Measurements from ENCODE around the gene TRIO. TPM values are rescaled to one million over a fixed set of nuclear protein-coding genes. Genes with fewer than 3 reads are reported as not detected.

TRIO gene
- total RNA-seq, 1 experiment from 2014 or later = 68.4 TPM

DNA sequence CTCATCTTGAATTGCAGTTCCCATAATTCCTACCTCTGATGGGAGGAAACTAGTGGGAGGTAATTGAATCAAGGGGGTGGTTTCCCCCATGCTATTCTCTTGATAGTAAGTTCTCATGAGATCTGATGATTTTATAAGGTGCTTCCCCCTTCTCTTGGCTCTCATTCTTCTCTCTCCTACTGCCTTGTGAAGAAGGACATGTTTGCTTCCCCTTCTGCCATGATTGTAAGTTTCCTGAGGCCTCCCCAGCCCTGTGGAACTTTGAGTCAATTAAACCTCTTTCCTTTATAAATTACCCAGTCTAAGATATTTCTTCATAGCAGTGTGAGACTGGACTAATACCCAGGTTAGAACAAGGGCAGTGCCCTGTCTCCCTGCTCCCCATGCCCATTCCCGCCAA lies 7.5 kb upstream of the TRIO start:
- ChIA-PET CTCF (no interaction called here), RAD21 (ENCODE audit: low non-redundant PET in 1 of 2, low total read pairs in 2 of 2, uncharacterized antibody in 2 of 2, unreplicated experiment in 2 of 2) (no interaction called here), POLR2A (no interaction called here)
- Histone ChIP-seq H3K4me2 (ENCODE audit: low read length) (no peak overlapping the region), H3K9me2 (ENCODE audit: insufficient read depth) (peaks cover 2% of the 10 kb centered on the region; the same call in 1 of the 2 replicates), H2AFZ (ENCODE audit: low read depth, low read length, poor library complexity, severe bottlenecking) (no peak overlapping the region), H3K4me3 (replicated peaks in 1 of 2; ENCODE audit: low read depth in 1 of 2, low read length in 2 of 2) (no peak overlapping the region), H4K20me1 (ENCODE audit: insufficient read depth) (no peaks in the 10 kb centered on the region), H3K79me2 (ENCODE audit: insufficient read depth, low read length) (no peaks in the 10 kb centered on the region), H3K36me3 (ENCODE audit: control insufficient read depth in 1 of 2, insufficient read depth in 2 of 2, low read length in 2 of 2) (no peaks in the 10 kb centered on the region), H3K9me3 (ENCODE audit: control insufficient read depth in 1 of 2, insufficient read depth in 1 of 2, low read depth in 1 of 2, low read length in 2 of 2) (no peaks in the 10 kb centered on the region), H3K4me1 (ENCODE audit: control insufficient read depth in 1 of 2, insufficient read depth in 2 of 2, low read length in 2 of 2) (no peaks in the 10 kb centered on the region; a peak in 1 of 4 replicates), H3K27me3 (ENCODE audit: insufficient read depth, low read length) (no peaks in the 10 kb centered on the region; the same call in 1 of the 2 replicates), H3K9ac (ENCODE audit: low read length) (no peak overlapping the region), H3K27ac (ENCODE audit: low read depth, low read length) (no peak overlapping the region)
- DNase-seq (ENCODE audit: low read depth, low spot score) (no peak), ATAC-seq (no peak)
- TF ChIP-seq, protein P1, sequence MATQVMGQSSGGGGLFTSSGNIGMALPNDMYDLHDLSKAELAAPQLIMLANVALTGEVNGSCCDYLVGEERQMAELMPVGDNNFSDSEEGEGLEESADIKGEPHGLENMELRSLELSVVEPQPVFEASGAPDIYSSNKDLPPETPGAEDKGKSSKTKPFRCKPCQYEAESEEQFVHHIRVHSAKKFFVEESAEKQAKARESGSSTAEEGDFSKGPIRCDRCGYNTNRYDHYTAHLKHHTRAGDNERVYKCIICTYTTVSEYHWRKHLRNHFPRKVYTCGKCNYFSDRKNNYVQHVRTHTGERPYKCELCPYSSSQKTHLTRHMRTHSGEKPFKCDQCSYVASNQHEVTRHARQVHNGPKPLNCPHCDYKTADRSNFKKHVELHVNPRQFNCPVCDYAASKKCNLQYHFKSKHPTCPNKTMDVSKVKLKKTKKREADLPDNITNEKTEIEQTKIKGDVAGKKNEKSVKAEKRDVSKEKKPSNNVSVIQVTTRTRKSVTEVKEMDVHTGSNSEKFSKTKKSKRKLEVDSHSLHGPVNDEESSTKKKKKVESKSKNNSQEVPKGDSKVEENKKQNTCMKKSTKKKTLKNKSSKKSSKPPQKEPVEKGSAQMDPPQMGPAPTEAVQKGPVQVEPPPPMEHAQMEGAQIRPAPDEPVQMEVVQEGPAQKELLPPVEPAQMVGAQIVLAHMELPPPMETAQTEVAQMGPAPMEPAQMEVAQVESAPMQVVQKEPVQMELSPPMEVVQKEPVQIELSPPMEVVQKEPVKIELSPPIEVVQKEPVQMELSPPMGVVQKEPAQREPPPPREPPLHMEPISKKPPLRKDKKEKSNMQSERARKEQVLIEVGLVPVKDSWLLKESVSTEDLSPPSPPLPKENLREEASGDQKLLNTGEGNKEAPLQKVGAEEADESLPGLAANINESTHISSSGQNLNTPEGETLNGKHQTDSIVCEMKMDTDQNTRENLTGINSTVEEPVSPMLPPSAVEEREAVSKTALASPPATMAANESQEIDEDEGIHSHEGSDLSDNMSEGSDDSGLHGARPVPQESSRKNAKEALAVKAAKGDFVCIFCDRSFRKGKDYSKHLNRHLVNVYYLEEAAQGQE (IDR thresholded peaks at IDR 0.05; ENCODE audit: low read depth) = no peak
- TF ChIP-seq, protein P2, sequence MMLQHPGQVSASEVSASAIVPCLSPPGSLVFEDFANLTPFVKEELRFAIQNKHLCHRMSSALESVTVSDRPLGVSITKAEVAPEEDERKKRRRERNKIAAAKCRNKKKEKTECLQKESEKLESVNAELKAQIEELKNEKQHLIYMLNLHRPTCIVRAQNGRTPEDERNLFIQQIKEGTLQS (IDR thresholded peaks at IDR 0.05) = no peak
- TF ChIP-seq, protein P3, sequence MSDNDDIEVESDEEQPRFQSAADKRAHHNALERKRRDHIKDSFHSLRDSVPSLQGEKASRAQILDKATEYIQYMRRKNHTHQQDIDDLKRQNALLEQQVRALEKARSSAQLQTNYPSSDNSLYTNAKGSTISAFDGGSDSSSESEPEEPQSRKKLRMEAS (IDR thresholded peaks at IDR 0.05) = no peak
- TF ChIP-seq TCF7L2 (IDR thresholded peaks at IDR 0.05; ENCODE audit: borderline replicate concordance, extremely low read depth, insufficient read depth, insufficient read length) (no peak), SP1 (IDR thresholded peaks at IDR 0.05; ENCODE audit: low read depth) (no peak)
- intact Hi-C loops (cut with micrococcal nuclease) = no loop called here
- BruUV-seq (replicated peaks) = no TSS peak

DNA sequence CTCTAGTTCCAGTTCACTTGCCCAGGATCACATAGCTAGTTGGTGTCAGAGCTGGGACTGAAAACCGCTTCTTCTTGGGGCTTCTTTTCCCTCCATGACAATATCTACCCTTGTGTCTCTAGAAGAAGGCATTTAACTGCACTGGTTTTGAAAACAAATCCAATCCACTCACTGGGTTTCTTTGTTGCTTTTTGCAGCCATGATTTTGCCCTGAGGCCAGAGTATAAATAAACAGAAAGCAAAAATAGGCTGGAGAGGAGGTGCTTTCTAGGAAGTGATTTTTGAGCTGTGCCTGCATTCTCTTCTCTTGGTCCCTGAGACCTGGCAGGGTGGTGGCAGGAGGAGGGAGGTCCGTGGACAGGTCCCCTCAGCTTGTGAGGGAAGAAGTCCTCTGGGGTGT lies 6.9 kb upstream of the TRIO start:
- DNase-seq (ENCODE audit: low read depth, low spot score) (no peak), ATAC-seq (no peak)
- ChIA-PET RAD21 (ENCODE audit: low non-redundant PET in 1 of 2, low total read pairs in 2 of 2, uncharacterized antibody in 2 of 2, unreplicated experiment in 2 of 2) (no interaction called here), POLR2A (no interaction called here), CTCF (no interaction called here)
- Histone ChIP-seq H3K79me2 (ENCODE audit: insufficient read depth, low read length) (no peaks in the 10 kb centered on the region), H3K9me3 (ENCODE audit: control insufficient read depth in 1 of 2, insufficient read depth in 1 of 2, low read depth in 1 of 2, low read length in 2 of 2) (no peaks in the 10 kb centered on the region), H4K20me1 (ENCODE audit: insufficient read depth) (no peaks in the 10 kb centered on the region), H3K27me3 (ENCODE audit: insufficient read depth, low read length) (no peaks in the 10 kb centered on the region; the same call in 1 of the 2 replicates), H2AFZ (ENCODE audit: low read depth, low read length, poor library complexity, severe bottlenecking) (no peak overlapping the region), H3K4me1 (ENCODE audit: control insufficient read depth in 1 of 2, insufficient read depth in 2 of 2, low read length in 2 of 2) (no peaks in the 10 kb centered on the region; a peak in 1 of 4 replicates), H3K9ac (ENCODE audit: low read length) (no peak overlapping the region), H3K27ac (ENCODE audit: low read depth, low read length) (no peak overlapping the region), H3K4me3 (replicated peaks in 1 of 2; ENCODE audit: low read depth in 1 of 2, low read length in 2 of 2) (no peak overlapping the region), H3K4me2 (ENCODE audit: low read length) (no peak overlapping the region), H3K36me3 (ENCODE audit: control insufficient read depth in 1 of 2, insufficient read depth in 2 of 2, low read length in 2 of 2) (no peaks in the 10 kb centered on the region), H3K9me2 (ENCODE audit: insufficient read depth) (peaks cover 2% of the 10 kb centered on the region; the same call in 1 of the 2 replicates)
- intact Hi-C loops (cut with micrococcal nuclease) = no loop called here
- BruUV-seq (replicated peaks) = no TSS peak
- TF ChIP-seq EZH2 (IDR thresholded peaks at IDR 0.05) = no peak
- TF ChIP-seq, protein P4, sequence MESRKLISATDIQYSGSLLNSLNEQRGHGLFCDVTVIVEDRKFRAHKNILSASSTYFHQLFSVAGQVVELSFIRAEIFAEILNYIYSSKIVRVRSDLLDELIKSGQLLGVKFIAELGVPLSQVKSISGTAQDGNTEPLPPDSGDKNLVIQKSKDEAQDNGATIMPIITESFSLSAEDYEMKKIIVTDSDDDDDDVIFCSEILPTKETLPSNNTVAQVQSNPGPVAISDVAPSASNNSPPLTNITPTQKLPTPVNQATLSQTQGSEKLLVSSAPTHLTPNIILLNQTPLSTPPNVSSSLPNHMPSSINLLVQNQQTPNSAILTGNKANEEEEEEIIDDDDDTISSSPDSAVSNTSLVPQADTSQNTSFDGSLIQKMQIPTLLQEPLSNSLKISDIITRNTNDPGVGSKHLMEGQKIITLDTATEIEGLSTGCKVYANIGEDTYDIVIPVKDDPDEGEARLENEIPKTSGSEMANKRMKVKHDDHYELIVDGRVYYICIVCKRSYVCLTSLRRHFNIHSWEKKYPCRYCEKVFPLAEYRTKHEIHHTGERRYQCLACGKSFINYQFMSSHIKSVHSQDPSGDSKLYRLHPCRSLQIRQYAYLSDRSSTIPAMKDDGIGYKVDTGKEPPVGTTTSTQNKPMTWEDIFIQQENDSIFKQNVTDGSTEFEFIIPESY (IDR thresholded peaks at IDR 0.05; ENCODE audit: extremely low read depth, insufficient replicate concordance, low read length) = no peak
- TF ChIP-seq, protein P5, sequence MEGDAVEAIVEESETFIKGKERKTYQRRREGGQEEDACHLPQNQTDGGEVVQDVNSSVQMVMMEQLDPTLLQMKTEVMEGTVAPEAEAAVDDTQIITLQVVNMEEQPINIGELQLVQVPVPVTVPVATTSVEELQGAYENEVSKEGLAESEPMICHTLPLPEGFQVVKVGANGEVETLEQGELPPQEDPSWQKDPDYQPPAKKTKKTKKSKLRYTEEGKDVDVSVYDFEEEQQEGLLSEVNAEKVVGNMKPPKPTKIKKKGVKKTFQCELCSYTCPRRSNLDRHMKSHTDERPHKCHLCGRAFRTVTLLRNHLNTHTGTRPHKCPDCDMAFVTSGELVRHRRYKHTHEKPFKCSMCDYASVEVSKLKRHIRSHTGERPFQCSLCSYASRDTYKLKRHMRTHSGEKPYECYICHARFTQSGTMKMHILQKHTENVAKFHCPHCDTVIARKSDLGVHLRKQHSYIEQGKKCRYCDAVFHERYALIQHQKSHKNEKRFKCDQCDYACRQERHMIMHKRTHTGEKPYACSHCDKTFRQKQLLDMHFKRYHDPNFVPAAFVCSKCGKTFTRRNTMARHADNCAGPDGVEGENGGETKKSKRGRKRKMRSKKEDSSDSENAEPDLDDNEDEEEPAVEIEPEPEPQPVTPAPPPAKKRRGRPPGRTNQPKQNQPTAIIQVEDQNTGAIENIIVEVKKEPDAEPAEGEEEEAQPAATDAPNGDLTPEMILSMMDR (IDR thresholded peaks at IDR 0.05 in 2 of 3, conservative IDR thresholded peaks at IDR 0.05 in 1 of 3; ENCODE audit: borderline replicate concordance in 1 of 3, insufficient read depth in 1 of 3, low read depth in 2 of 3, low read length in 2 of 3) = no peak

Data from HCT116 (cell line).